PC-3 (cell line): ENCODE data around the gene ZNF423.

Source experiments
- EZH2 ChIP-seq: fragments of 300-600 bp; sonication (generic); IDR thresholded peaks from one replicate; pipeline ENCODE4 v1.6.1; 2017; ENCODE audit warnings: antibody characterized with exemption, mild to moderate bottlenecking, low read length; ENCODE audit not compliant: unreplicated experiment
- EZH2phosphoT487 ChIP-seq: fragments of 300-600 bp; sonication (generic); IDR thresholded peaks from 2 replicates; pipeline ENCODE4 v1.6.1; 2018; ENCODE audit warnings: mild to moderate bottlenecking, antibody characterized with exemption, low read length, borderline replicate concordance
- TF ChIP-seq, protein P1 (sequence below): fragments of 300-600 bp; sonication (generic); conservative IDR thresholded peaks from 2 replicates; pipeline ENCODE4 v1.5.1; 2017; ENCODE audit warnings: antibody characterized with exemption, low read depth, mild to moderate bottlenecking, low read length

- TF ChIP-seq, protein P1, sequence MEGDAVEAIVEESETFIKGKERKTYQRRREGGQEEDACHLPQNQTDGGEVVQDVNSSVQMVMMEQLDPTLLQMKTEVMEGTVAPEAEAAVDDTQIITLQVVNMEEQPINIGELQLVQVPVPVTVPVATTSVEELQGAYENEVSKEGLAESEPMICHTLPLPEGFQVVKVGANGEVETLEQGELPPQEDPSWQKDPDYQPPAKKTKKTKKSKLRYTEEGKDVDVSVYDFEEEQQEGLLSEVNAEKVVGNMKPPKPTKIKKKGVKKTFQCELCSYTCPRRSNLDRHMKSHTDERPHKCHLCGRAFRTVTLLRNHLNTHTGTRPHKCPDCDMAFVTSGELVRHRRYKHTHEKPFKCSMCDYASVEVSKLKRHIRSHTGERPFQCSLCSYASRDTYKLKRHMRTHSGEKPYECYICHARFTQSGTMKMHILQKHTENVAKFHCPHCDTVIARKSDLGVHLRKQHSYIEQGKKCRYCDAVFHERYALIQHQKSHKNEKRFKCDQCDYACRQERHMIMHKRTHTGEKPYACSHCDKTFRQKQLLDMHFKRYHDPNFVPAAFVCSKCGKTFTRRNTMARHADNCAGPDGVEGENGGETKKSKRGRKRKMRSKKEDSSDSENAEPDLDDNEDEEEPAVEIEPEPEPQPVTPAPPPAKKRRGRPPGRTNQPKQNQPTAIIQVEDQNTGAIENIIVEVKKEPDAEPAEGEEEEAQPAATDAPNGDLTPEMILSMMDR: no peak
- TF ChIP-seq EZH2: no peak
- TF ChIP-seq EZH2phosphoT487: no peak
Observed at GRCh38 chr16:49695782-49696413, 160.0 kb downstream of the ZNF423 start.
